Activated CD4-positive, alpha-beta T cell treated with anti-CD3 and anti-CD28 coated beads for 36 hours (primary cell): ENCODE data around the gene KLHDC4. TPM values are rescaled to one million over a fixed set of nuclear protein-coding genes. Genes with fewer than 3 reads are reported as not detected.

Experiments used
- ATAC-seq: fragments of 200-7000 bp; cut with Tn5 transposase; one replicate; pipeline ENCODE4 v1.10.0; 2021; ENCODE audit warnings: mild to moderate bottlenecking, moderate library complexity
- CTCF ChIA-PET: fragments of 350-600 bp; sonication (Branson Sonifier 250); formaldehyde crosslinking; loops from one replicate; lab custom pipeline; 2021; ENCODE audit warnings: antibody characterized with exemption; lab: Charles Lee
- POLR2A ChIA-PET: fragments of 350-600 bp; sonication (Branson Sonifier 250); formaldehyde crosslinking; loops from one replicate; lab custom pipeline; 2021; ENCODE audit warnings: antibody characterized with exemption, inconsistent platforms; lab: Charles Lee
- DNase-seq: peaks from one replicate; pipeline ENCODE4 v3.0.0-alpha.2; 2020
- H3K27ac Mint-ChIP-seq: one replicate; pipeline ENCODE4 v1.8.0; 2021; ENCODE audit warnings: mixed read lengths
- H3K27me3 Mint-ChIP-seq: one replicate; pipeline ENCODE4 v1.8.0; 2021; ENCODE audit warnings: mixed read lengths
- H3K36me3 Mint-ChIP-seq: one replicate; pipeline ENCODE4 v1.8.0; 2021; ENCODE audit warnings: low read depth, mixed read lengths
- H3K4me1 Mint-ChIP-seq: one replicate; pipeline ENCODE4 v1.8.0; 2021; ENCODE audit warnings: mixed read lengths
- H3K4me3 Mint-ChIP-seq: one replicate; pipeline ENCODE4 v1.8.0; 2021; ENCODE audit warnings: mild to moderate bottlenecking, moderate library complexity, mixed read lengths
- H3K9me3 Mint-ChIP-seq: one replicate; pipeline ENCODE4 v1.8.0; 2021; ENCODE audit warnings: low read depth, mixed read lengths
- intact Hi-C, 2 experiments: fragments of 100-400 bp; cut with DNase I in 1 of 2; cut with micrococcal nuclease in 1 of 2; formaldehyde crosslinking; loops; one replicate each; pipeline versions ENCODE4 v1.14.2 to v1.15.1; 2022 to 2024; cut with DNase I, micrococcal nuclease
- total RNA-seq, 2 experiments: library from RNA; stranded (reverse); gene quantifications; one replicate each; pipeline ENCODE4 v1.2.3, GENCODE V29; 2021

The KLHDC4 gene
- total RNA-seq, 2 experiments from 2014 or later: 67.0 to 77.3 TPM

DNA sequence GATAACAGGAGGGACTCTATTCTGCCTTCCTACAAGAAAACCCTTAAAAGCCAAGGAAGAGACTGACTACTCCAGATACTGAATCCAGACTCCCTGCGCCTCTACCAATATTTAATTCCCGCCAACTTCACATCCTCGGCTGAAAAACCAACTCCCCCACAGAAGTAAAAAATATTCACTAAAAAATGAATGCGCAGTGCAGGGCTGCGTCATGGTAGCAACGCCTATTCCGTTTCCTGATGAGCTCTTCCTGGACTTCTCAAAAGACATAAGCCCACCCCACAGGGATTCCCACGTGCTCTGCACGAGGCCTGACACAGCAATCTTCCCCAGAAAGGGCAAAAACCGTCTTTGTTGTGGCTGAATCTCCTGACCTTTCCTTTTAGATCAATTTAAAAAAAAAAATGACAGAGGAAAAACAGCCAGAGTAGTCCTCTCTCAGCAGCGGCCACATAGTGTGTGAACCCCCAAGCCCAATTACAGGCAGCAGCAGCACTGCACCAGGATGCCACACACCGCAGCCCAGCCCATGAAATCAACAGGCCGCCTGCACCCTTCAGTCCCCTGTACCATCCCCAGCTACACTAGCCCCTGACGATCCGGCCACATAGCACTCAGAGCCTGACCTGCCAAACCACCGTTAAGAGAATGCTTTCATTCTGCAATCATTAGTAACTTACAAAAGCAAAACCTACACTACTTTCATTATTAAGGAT is 23.9 kb downstream of the KLHDC4 start:
- Mint-ChIP-seq H3K9me3 (no peaks in the 10 kb centered on the region), H3K36me3 (peaks cover 29% of the 10 kb centered on the region), H3K27me3 (no peaks in the 10 kb centered on the region), H3K4me1 (peaks cover 7% of the 10 kb centered on the region), H3K4me3 (no peak overlapping the region), H3K27ac (no peak overlapping the region)
- DNase-seq (no peak), ATAC-seq (no peak)
- intact Hi-C loops: no loop called here
- POLR2A ChIA-PET: no interaction called here
- CTCF ChIA-PET: no interaction called here

- intact Hi-C loops: no loop called here
- DNase-seq (no peak), ATAC-seq (no peak)
- CTCF ChIA-PET: no interaction called here
- POLR2A ChIA-PET: no interaction called here
- Mint-ChIP-seq H3K27ac (no peak overlapping the region), H3K27me3 (no peaks in the 10 kb centered on the region), H3K4me1 (peaks cover 7% of the 10 kb centered on the region), H3K4me3 (no peak overlapping the region), H3K9me3 (no peaks in the 10 kb centered on the region), H3K36me3 (peaks cover 20% of the 10 kb centered on the region)
Observed at GRCh38 chr16:87740909-87741424, 24.8 kb downstream of the KLHDC4 start.

GRCh38 chr16:87740441-87740840 is 25.3 kb downstream of the KLHDC4 start:
- Mint-ChIP-seq H3K27me3 (no peaks in the 10 kb centered on the region), H3K9me3 (no peaks in the 10 kb centered on the region), H3K27ac (no peak overlapping the region), H3K4me1 (peaks cover 7% of the 10 kb centered on the region), H3K36me3 (peaks cover 19% of the 10 kb centered on the region), H3K4me3 (no peak overlapping the region)
- intact Hi-C loops: no loop called here
- ChIA-PET POLR2A (no interaction called here), CTCF (no interaction called here)
- DNase-seq: no peak
- no peak for ATAC-seq

DNA sequence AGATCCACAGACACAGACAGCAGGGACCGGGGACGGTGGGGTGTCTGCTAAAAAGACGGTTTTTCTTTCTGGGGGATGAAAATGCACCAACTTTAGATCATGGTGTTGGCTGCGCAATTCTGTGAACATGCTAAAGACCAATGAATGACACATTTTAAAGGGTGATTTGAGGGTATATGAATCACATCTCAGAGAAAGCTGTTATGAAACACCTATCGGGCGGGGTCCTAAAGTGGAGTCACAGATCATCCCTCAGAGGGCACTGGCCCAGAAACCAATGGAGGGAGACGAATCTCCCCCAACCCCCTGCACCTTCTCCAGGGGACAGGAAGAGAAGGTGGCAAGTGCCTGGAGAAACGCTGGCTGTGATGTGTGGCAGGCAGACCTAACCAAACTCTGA is 26.0 kb downstream of the KLHDC4 start:
- ChIA-PET POLR2A (no interaction called here), CTCF (no interaction called here)
- no peak overlapping the region for H3K27ac Mint-ChIP-seq
- no peaks in the 10 kb centered on the region for H3K9me3 Mint-ChIP-seq
- peaks cover 17% of the 10 kb centered on the region for H3K36me3 Mint-ChIP-seq
- no peak overlapping the region for H3K4me3 Mint-ChIP-seq
- intact Hi-C loops: no loop called here
- ATAC-seq: no peak
- H3K27me3 Mint-ChIP-seq: no peaks in the 10 kb centered on the region
- peaks cover 9% of the 10 kb centered on the region for H3K4me1 Mint-ChIP-seq
- no peak for DNase-seq

GRCh38 chr16:87736008-87736382 is 29.8 kb downstream of the KLHDC4 start:
- CTCF ChIA-PET: no interaction called here
- intact Hi-C loops: no loop called here
- no peak overlapping the region for H3K4me3 Mint-ChIP-seq

DNA sequence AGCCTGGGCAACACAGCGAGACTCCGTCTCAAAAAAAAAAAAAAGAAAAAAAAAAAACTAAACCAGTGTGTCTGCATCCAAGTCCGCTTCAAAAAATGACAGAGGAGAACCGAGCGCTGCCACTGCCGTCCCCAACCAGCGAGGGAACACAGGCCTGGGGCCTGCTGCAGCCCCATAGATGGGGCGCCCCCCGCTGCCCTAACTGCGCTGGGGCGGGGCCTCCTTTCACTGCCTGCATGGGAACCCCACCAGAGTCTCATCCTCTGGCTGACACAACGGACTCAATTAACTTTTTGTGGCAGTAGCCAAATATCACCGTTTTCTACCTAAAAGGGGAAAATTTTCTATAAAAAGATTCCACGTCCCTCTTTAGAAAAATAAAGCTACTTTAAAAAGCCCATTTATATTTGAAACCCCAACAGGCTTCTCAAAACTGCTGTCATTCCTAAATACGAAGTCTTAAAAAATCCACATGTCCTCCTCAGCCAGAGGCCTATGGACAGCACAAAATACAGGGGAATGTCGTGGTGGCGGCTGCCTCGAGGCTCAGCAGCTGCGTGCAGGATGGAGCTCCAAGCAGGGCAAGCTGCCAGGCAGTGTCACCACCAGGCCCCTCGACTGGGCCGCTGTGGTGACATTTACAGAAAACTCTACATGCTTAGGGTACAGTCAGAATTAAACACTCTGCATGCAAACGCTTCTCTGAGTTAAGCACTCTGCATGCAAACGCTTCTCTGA is 30.3 kb downstream of the KLHDC4 start:
- Mint-ChIP-seq H3K27me3 (no peaks in the 10 kb centered on the region), H3K4me1 (peaks cover 15% of the 10 kb centered on the region), H3K36me3 (peaks cover 17% of the 10 kb centered on the region), H3K27ac (no peak overlapping the region), H3K4me3 (no peak overlapping the region), H3K9me3 (no peaks in the 10 kb centered on the region)
- intact Hi-C loops: no loop called here
- POLR2A ChIA-PET: no interaction called here
- CTCF ChIA-PET: no interaction called here
- DNase-seq: no peak
- ATAC-seq: no peak

More at GRCh38 chr16:87736008-87736382, 29.8 kb downstream of the KLHDC4 start:
- POLR2A ChIA-PET: no interaction called here
- DNase-seq (no peak), ATAC-seq (no peak)
- Mint-ChIP-seq H3K9me3 (no peaks in the 10 kb centered on the region), H3K4me1 (peaks cover 18% of the 10 kb centered on the region), H3K27me3 (no peaks in the 10 kb centered on the region), H3K27ac (no peak overlapping the region), H3K36me3 (peaks cover 18% of the 10 kb centered on the region)

DNA sequence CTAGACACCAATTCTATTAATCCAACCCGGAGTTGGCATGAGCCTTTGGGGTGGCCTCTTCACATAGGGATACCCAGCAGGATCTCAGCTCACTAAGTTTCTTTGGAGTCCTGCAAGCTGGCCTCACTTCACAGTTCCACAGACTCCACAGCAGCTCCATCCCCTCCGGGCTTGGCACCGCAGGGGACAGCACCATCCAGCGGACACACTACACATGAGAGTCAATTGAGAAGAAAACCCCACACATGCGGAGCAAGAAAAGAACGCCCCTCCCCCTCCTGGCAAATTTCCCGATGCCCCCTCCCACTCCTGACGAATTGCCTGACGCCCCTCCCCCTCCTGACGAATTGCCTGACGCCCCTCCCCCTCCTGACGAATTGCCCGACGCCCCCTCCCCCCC is 31.1 kb downstream of the KLHDC4 start:
- no peak overlapping the region for H3K4me3 Mint-ChIP-seq
- DNase-seq (no peak), ATAC-seq (no peak)
- intact Hi-C loops: no loop called here
- peaks cover 14% of the 10 kb centered on the region for H3K4me1 Mint-ChIP-seq
- no peaks in the 10 kb centered on the region for H3K9me3 Mint-ChIP-seq
- no peak overlapping the region for H3K27ac Mint-ChIP-seq
- H3K36me3 Mint-ChIP-seq: peaks cover 22% of the 10 kb centered on the region
- no peaks in the 10 kb centered on the region for H3K27me3 Mint-ChIP-seq
- ChIA-PET CTCF (no interaction called here), POLR2A (no interaction called here)

GRCh38 chr16:87733190-87733589 is 32.6 kb downstream of the KLHDC4 start:
- ChIA-PET CTCF (no interaction called here), POLR2A (no interaction called here)
- Mint-ChIP-seq H3K27ac (no peak overlapping the region), H3K4me3 (no peak overlapping the region), H3K4me1 (peaks cover 14% of the 10 kb centered on the region), H3K27me3 (no peaks in the 10 kb centered on the region), H3K9me3 (no peaks in the 10 kb centered on the region), H3K36me3 (peaks cover 27% of the 10 kb centered on the region)
- intact Hi-C loops: no loop called here
- ATAC-seq: no peak
- no peak for DNase-seq

- peaks cover 41% of the 10 kb centered on the region for H3K36me3 Mint-ChIP-seq
- CTCF ChIA-PET: interaction anchor here (0.8 kb wide), 1 partner anchor 354 kb away, joined by 3 read pairs; no protein-coding TSS in a partner anchor
Observed at GRCh38 chr16:87731607-87732006, 34.2 kb downstream of the KLHDC4 start.

GRCh38 chr16:87729266-87729954 is 36.4 kb downstream of the KLHDC4 start:
- H3K27me3 Mint-ChIP-seq: no peaks in the 10 kb centered on the region
- ATAC-seq (no peak), DNase-seq (no peak)
- ChIA-PET POLR2A (no interaction called here), CTCF (no interaction called here)
- peaks cover 44% of the 10 kb centered on the region for H3K36me3 Mint-ChIP-seq
- H3K4me1 Mint-ChIP-seq: peaks cover 14% of the 10 kb centered on the region
- no peak overlapping the region for H3K4me3 Mint-ChIP-seq
- intact Hi-C loops: no loop called here
- no peak overlapping the region for H3K27ac Mint-ChIP-seq
- no peaks in the 10 kb centered on the region for H3K9me3 Mint-ChIP-seq

More at GRCh38 chr16:87731607-87732006, 34.2 kb downstream of the KLHDC4 start:
- DNase-seq (no peak), ATAC-seq (no peak)
- Mint-ChIP-seq H3K27me3 (no peaks in the 10 kb centered on the region), H3K4me1 (peaks cover 14% of the 10 kb centered on the region), H3K9me3 (no peaks in the 10 kb centered on the region), H3K27ac (no peak overlapping the region), H3K4me3 (no peak overlapping the region)
- intact Hi-C loops: no loop called here
- POLR2A ChIA-PET: no interaction called here

GRCh38 chr16:87728026-87728425 is 37.8 kb downstream of the KLHDC4 start:
- intact Hi-C loops: no loop called here
- H3K36me3 Mint-ChIP-seq: peaks cover 50% of the 10 kb centered on the region
- H3K4me3 Mint-ChIP-seq: no peak overlapping the region
- CTCF ChIA-PET: interaction anchor here (0.6 to 1.4 kb wide), 3 partner anchors 51 to 526 kb away, joined by 3 to 6 read pairs (median 3); no protein-coding TSS in a partner anchor
- no peaks in the 10 kb centered on the region for H3K9me3 Mint-ChIP-seq
- H3K4me1 Mint-ChIP-seq: peaks cover 8% of the 10 kb centered on the region
- ATAC-seq (no peak), DNase-seq (no peak)
- POLR2A ChIA-PET: no interaction called here
- no peak overlapping the region for H3K27ac Mint-ChIP-seq
- H3K27me3 Mint-ChIP-seq: no peaks in the 10 kb centered on the region
